K562 (cell line): ENCODE results near the gene B3GLCT. TPM values are rescaled to one million over a fixed set of nuclear protein-coding genes. Genes with fewer than 3 reads are reported as not detected.

ENCODE experiments used
- CAMTA2 ChIP-seq: fragments of 250-450 bp; sonication (Bioruptor Pico); conservative IDR thresholded peaks from 2 replicates; pipeline ENCODE4 v1.5.1; 2022
- DDX20 ChIP-seq: fragments of 450-650 bp; IDR thresholded peaks from 2 replicates; pipeline ENCODE4 v1.6.1; 2016; ENCODE audit warnings: missing genetic modification characterization, low read depth, mild to moderate bottlenecking, missing compliant biosample characterization, moderate library complexity
- E2F6 ChIP-seq, 2 experiments: IDR thresholded peaks; 2 replicates each; pipeline ENCODE4 v1.6.1; 2011; ENCODE audit warnings: borderline replicate concordance in 1 of 2, control low read depth in 1 of 2, low read depth in 1 of 2, low read length in 1 of 2, mild to moderate bottlenecking in 1 of 2, mixed read lengths in 1 of 2, moderate library complexity in 1 of 2; ENCODE audit not compliant: insufficient read depth in 1 of 2, insufficient read length in 1 of 2, poor library complexity in 1 of 2, severe bottlenecking in 1 of 2; ENCODE audit errors: extremely low read depth in 1 of 2
- EHMT2 ChIP-seq: fragments of 450-650 bp; IDR thresholded peaks from 2 replicates; pipeline ENCODE4 v1.6.1; 2018; ENCODE audit warnings: antibody characterized with exemption
- GABPB1 ChIP-seq: sonication (generic); formaldehyde crosslinking; IDR thresholded peaks from 2 replicates; pipeline ENCODE4 v1.8.0; 2022; ENCODE audit warnings: mild to moderate bottlenecking, missing genetic modification reagents
- HLTF ChIP-seq: fragments of 450-650 bp; IDR thresholded peaks from 2 replicates; pipeline ENCODE4 v1.6.1; 2016
- MAZ ChIP-seq, 2 experiments: fragments of 450-650 bp in 1 of 2; sonication (generic) in 1 of 2; formaldehyde crosslinking; IDR thresholded peaks in 1 of 2; conservative IDR thresholded peaks in 1 of 2; 2 replicates each; pipeline versions ENCODE4 v1.4.0 to v1.5.0; 2020; ENCODE audit warnings: mild to moderate bottlenecking in 1 of 2, missing genetic modification reagents in 1 of 2
- MNT ChIP-seq, 2 experiments: fragments of 450-650 bp; conservative IDR thresholded peaks; 2 replicates each; pipeline ENCODE4 v1.6.1; 2017; ENCODE audit warnings: mild to moderate bottlenecking in 2 of 2, moderate library complexity in 2 of 2
- NCOA6 ChIP-seq: fragments of 450-650 bp; IDR thresholded peaks from 2 replicates; pipeline ENCODE4 v1.6.1; 2017; ENCODE audit warnings: mild to moderate bottlenecking
- NFXL1 ChIP-seq: fragments of 450-650 bp; formaldehyde crosslinking; IDR thresholded peaks from 2 replicates; pipeline ENCODE4 v1.4.0; 2021; ENCODE audit warnings: mild to moderate bottlenecking
- RBFOX2 ChIP-seq: fragments of 200-400 bp; formaldehyde crosslinking; IDR thresholded peaks from 2 replicates; pipeline ENCODE4 v1.6.1; 2017; ENCODE audit warnings: low read depth, mild to moderate bottlenecking, low read length, moderate library complexity
- RBM17 ChIP-seq: fragments of 200-400 bp; formaldehyde crosslinking; IDR thresholded peaks from 2 replicates; pipeline ENCODE4 v1.6.1; 2017; ENCODE audit warnings: low read depth, mild to moderate bottlenecking, low read length, borderline replicate concordance
- TGIF2 ChIP-seq: sonication (generic); formaldehyde crosslinking; IDR thresholded peaks from 2 replicates; pipeline ENCODE4 v1.8.1; 2022; ENCODE audit warnings: mild to moderate bottlenecking, missing genetic modification reagents, moderate library complexity
- ZNF589 ChIP-seq: fragments of 200-800 bp; sonication (Bioruptor generic); IDR thresholded peaks from 2 replicates; pipeline ENCODE4 v1.6.1; 2016; ENCODE audit warnings: low read depth, missing genetic modification characterization, missing compliant biosample characterization
- polyA plus RNA-seq, 8 experiments: library from polyadenylated mRNA; depleted of rRNA in 4 of 8; stranded (reverse) in 5 of 8; unstranded in 3 of 8; fragments of >200 nt; fragmentation: Nextera tagmentation in 2 of 8; fragmentation: Illumina TruSeq in 1 of 8; extraction: Ambion mirVana in 2 of 8; extraction: Trizol in 1 of 8; gene quantifications; 2 replicates each; pipeline versions ENCODE4 v1.2.1 to v1.2.3, GENCODE V29; 2011 to 2014; ENCODE audit warnings: inconsistent platforms in 1 of 8, missing spikeins in 1 of 8
- total RNA-seq, 7 experiments: library from RNA; depleted of rRNA in 6 of 7; stranded (reverse); fragments of >200 nt in 6 of 7; fragmentation: Illumina TruSeq in 2 of 7; extraction: Trizol in 2 of 7; gene quantifications; 2 replicates each; pipeline versions ENCODE4 v1.2.1 to v1.2.3, GENCODE V29; 2011 to 2021; ENCODE audit warnings: low replicate concordance in 1 of 7
- TF ChIP-seq, protein P1 (sequence below), 3 experiments: fragments of 200-800 bp in 1 of 3; fragments of 250-450 bp in 1 of 3; fragments of 450-650 bp in 1 of 3; sonication (Bioruptor Pico) in 1 of 3; sonication (Bioruptor generic) in 1 of 3; formaldehyde crosslinking in 1 of 3; IDR thresholded peaks; 2 replicates each; pipeline versions ENCODE4 v1.6.1 to v1.8.0; 2016 to 2022; ENCODE audit warnings: mild to moderate bottlenecking in 2 of 3, missing genetic modification characterization in 2 of 3, missing compliant biosample characterization in 1 of 3, moderate library complexity in 1 of 3

B3GLCT gene
- total and polyA plus RNA-seq, 9 of the 15 experiments (the other 6 are each of a cell fraction or from before 2014, with no cell fraction given), result 1.1 to 5.1 (median 2.9) TPM

DNA sequence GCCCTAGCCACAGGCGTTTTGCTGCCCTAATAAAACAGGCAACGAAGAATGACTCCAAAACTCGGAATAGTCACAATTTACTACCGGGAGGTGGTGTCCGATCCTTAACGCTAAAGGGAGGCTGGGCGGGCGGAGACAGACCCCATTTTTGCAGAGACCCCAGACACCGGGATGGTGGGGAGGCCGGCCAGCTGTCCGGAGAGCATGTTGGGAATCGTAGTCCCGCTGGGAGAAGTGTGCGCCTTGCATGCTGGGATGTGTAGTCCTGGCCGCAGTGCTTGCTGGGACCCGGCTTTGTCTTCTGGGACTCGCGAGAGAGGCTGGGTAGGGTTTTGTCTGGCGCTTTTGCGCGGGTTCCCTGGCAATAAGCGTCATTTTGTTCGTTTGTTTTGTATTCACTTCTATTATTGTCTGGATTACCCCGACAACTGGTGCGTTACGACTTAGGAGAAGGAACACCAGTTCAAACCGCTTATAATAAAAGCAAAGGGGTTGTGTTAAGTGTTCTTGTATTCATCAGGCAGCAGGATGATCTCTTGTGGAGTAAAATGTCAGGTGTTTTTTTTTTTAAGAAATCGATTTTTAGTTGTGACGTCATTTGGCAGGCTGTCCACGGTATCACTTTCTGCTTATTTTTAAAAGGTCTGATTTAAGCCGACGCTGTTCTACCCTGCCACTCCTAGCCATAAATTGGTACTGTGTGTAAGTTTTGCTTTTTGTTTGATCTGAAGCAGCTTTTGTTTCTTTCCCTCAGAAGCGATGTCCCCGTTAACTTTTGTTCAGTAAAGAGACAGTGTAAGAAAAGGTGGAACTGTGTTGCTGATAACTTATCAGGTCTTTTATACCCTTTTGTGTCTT lies 37.4 kb upstream of the B3GLCT start (continued):
- TF ChIP-seq, protein P1, sequence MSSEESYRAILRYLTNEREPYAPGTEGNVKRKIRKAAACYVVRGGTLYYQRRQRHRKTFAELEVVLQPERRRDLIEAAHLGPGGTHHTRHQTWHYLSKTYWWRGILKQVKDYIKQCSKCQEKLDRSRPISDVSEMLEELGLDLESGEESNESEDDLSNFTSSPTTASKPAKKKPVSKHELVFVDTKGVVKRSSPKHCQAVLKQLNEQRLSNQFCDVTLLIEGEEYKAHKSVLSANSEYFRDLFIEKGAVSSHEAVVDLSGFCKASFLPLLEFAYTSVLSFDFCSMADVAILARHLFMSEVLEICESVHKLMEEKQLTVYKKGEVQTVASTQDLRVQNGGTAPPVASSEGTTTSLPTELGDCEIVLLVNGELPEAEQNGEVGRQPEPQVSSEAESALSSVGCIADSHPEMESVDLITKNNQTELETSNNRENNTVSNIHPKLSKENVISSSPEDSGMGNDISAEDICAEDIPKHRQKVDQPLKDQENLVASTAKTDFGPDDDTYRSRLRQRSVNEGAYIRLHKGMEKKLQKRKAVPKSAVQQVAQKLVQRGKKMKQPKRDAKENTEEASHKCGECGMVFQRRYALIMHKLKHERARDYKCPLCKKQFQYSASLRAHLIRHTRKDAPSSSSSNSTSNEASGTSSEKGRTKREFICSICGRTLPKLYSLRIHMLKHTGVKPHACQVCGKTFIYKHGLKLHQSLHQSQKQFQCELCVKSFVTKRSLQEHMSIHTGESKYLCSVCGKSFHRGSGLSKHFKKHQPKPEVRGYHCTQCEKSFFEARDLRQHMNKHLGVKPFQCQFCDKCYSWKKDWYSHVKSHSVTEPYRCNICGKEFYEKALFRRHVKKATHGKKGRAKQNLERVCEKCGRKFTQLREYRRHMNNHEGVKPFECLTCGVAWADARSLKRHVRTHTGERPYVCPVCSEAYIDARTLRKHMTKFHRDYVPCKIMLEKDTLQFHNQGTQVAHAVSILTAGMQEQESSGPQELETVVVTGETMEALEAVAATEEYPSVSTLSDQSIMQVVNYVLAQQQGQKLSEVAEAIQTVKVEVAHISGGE (CRISPR knock-in tag; IDR thresholded peaks at IDR 0.05), result peak in 1 of 3 experiments; percentile 20; a peak in 1 of 6 replicates
- TF ChIP-seq ZNF589 (CRISPR knock-in tag), result peak; percentile 54; the same call in 1 of the 2 replicates
- peak in 1 of 2 experiments; percentile 11 for TF ChIP-seq E2F6 (IDR thresholded peaks at IDR 0.05; ENCODE audit: borderline replicate concordance in 1 of 2, extremely low read depth in 1 of 2, insufficient read depth in 1 of 2, insufficient read length in 1 of 2, low read depth in 1 of 2, low read length in 1 of 2, poor library complexity in 1 of 2, severe bottlenecking in 1 of 2)
- TF ChIP-seq CAMTA2 (CRISPR knock-in tag), result no peak
- TF ChIP-seq MAZ (CRISPR knock-in tag; conservative IDR thresholded peaks at IDR 0.05 in 1 of 2, IDR thresholded peaks at IDR 0.05 in 1 of 2), result 0 out of 4 replicates have a peak, but pooled peaks of 1 of the 2 experiments have one; percentile 18
- no peak for TF ChIP-seq HLTF
- TF ChIP-seq RBFOX2, result no peak
- TF ChIP-seq RBM17, result no peak
- no peak for TF ChIP-seq DDX20 (tag)
- no peak for TF ChIP-seq GABPB1 (CRISPR knock-in tag)
- no peak for TF ChIP-seq NFXL1 (CRISPR knock-in tag)
- no peak for TF ChIP-seq NCOA6
- no peak for TF ChIP-seq EHMT2
- peak; percentile 72 to 91 for TF ChIP-seq MNT (conservative IDR thresholded peaks at IDR 0.05)
- TF ChIP-seq TGIF2 (CRISPR knock-in tag), result no peak
